ENCODE results near the gene MAP4K4. TPM values are rescaled to one million over a fixed set of nuclear protein-coding genes. Genes with fewer than 3 reads are reported as not detected.

MAP4K4 gene
- polyA plus RNA-seq, 2 donors = 19.6 to 24.1 TPM

DNA sequence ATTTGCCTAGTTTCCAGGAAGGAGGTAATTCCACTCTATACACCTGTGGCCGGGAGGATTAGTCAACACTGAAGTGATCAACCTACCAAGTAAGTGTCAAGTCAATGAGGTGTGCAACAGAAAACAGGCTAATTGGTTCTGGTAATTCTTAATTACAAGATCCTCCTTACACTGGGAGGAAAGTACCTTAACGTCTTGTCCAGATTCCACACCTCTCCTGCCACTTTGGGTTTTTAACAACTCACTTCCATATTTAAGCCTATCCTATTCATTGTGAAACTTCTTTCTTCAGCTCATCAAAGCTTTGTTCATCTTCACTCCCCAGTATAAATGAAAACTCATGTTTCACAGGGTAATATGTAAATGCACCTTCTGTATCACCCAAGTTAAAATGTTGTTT, 22.0 kb upstream of the MAP4K4 start:
- H3K9me3 ChIP-seq (ENCODE audit: control insufficient read depth in 2 of 2, insufficient read depth in 1 of 2, low read depth in 1 of 2, low read length in 1 of 2) = no peaks in the 10 kb centered on the region
- H3K27ac ChIP-seq (ENCODE audit: low read depth in 2 of 2, low read length in 1 of 2) = no peak overlapping the region
- H3K36me3 ChIP-seq (ENCODE audit: control insufficient read depth in 2 of 2, insufficient read depth in 2 of 2, low read length in 1 of 2) = no peaks in the 10 kb centered on the region
- H3K4me3 ChIP-seq (ENCODE audit: low read depth in 1 of 2, low read length in 2 of 2) = no peak overlapping the region
- WGBS, 2 donors = 59 to 71% methylated on average over 2 of the region's 2 CpGs
- H3K4me1 ChIP-seq (ENCODE audit: control insufficient read depth in 2 of 2, insufficient read depth in 2 of 2, low read length in 1 of 2) = no peaks in the 10 kb centered on the region
- no peaks in the 10 kb centered on the region for H3K27me3 ChIP-seq (ENCODE audit: control insufficient read depth in 1 of 2, insufficient read depth in 2 of 2, low read length in 2 of 2)

DNA sequence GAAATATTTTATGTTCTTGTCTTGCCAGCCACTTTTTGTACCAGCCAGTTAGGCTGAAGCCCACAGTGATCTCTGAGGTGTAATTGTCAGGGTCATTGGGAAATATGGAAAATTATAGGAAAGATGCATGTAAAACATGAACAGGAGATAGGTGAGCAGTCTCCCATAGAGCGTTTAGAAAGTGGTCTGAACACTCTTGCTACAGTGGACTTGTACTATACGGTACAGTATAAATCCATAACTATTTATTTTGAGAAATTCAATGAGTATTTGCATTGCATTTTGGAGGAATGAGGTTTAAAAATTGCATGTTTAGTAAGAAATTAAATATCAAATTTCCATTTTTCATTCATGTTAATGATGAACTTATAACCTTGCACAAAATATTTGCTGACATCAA, 20.8 kb upstream of the MAP4K4 start:
- no peak overlapping the region for H3K27ac ChIP-seq (ENCODE audit: low read depth in 2 of 2, low read length in 1 of 2)
- no peak overlapping the region for H3K4me3 ChIP-seq (ENCODE audit: low read depth in 1 of 2, low read length in 2 of 2)
- H3K36me3 ChIP-seq (ENCODE audit: control insufficient read depth in 2 of 2, insufficient read depth in 2 of 2, low read length in 1 of 2) = no peaks in the 10 kb centered on the region
- H3K4me1 ChIP-seq (ENCODE audit: control insufficient read depth in 2 of 2, insufficient read depth in 2 of 2, low read length in 1 of 2) = no peaks in the 10 kb centered on the region
- 93 to 97% methylated on average over 2 of the region's 2 CpGs for WGBS, 2 donors
- no peaks in the 10 kb centered on the region for H3K9me3 ChIP-seq (ENCODE audit: control insufficient read depth in 2 of 2, insufficient read depth in 1 of 2, low read depth in 1 of 2, low read length in 1 of 2)
- no peaks in the 10 kb centered on the region for H3K27me3 ChIP-seq (ENCODE audit: control insufficient read depth in 1 of 2, insufficient read depth in 2 of 2, low read length in 2 of 2)

DNA sequence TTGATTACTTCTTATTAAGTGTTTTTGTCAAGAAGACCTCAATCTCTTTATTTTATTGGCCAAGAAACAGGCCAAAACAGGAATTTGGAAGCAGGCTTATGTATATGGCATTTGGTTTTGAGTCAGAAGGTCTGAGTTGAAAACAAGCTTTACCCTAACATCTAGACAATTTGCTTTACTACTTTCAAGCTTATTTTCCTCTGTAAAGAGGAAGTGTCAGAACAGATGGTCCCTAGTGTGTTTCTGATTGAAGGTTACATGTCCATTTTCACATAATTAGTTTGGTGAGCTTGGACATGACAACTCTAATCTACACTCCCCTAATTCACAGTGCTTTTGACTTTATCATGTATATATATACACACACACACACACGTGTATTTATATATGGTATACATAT, 19.8 kb upstream of the MAP4K4 start:
- no peaks in the 10 kb centered on the region for H3K9me3 ChIP-seq (ENCODE audit: control insufficient read depth in 2 of 2, insufficient read depth in 1 of 2, low read depth in 1 of 2, low read length in 1 of 2)
- no peaks in the 10 kb centered on the region for H3K4me1 ChIP-seq (ENCODE audit: control insufficient read depth in 2 of 2, insufficient read depth in 2 of 2, low read length in 1 of 2)
- H3K4me3 ChIP-seq (ENCODE audit: low read depth in 1 of 2, low read length in 2 of 2) = no peak overlapping the region
- no peaks in the 10 kb centered on the region for H3K27me3 ChIP-seq (ENCODE audit: control insufficient read depth in 1 of 2, insufficient read depth in 2 of 2, low read length in 2 of 2)
- H3K36me3 ChIP-seq (ENCODE audit: control insufficient read depth in 2 of 2, insufficient read depth in 2 of 2, low read length in 1 of 2) = no peaks in the 10 kb centered on the region
- no peak overlapping the region for H3K27ac ChIP-seq (ENCODE audit: low read depth in 2 of 2, low read length in 1 of 2)
- WGBS, 2 donors = 36 to 41% methylated on average over 1 of the region's 1 CpG

DNA sequence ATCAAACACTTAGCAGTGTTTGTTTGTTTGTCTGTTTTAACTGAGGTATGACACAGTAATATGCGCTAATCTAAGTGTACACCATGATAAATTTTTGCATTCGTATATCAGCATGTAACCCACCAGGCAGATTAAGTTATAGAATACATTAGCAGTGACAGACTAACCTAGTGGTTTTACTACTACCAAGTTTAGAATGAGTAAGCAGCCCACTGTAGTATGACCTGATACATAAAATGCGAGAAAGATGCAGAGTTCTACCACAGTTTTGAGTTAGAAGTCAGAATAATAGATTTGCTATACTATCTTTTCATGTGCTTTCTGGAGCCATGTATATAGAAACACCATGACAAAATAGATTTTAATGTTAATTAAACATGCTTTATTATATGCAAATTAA, 19.1 kb upstream of the MAP4K4 start:
- Histone ChIP-seq H3K27ac (ENCODE audit: low read depth in 2 of 2, low read length in 1 of 2) (no peak overlapping the region), H3K4me1 (ENCODE audit: control insufficient read depth in 2 of 2, insufficient read depth in 2 of 2, low read length in 1 of 2) (no peaks in the 10 kb centered on the region), H3K36me3 (ENCODE audit: control insufficient read depth in 2 of 2, insufficient read depth in 2 of 2, low read length in 1 of 2) (no peaks in the 10 kb centered on the region), H3K27me3 (ENCODE audit: control insufficient read depth in 1 of 2, insufficient read depth in 2 of 2, low read length in 2 of 2) (no peaks in the 10 kb centered on the region), H3K4me3 (ENCODE audit: low read depth in 1 of 2, low read length in 2 of 2) (no peak overlapping the region), H3K9me3 (ENCODE audit: control insufficient read depth in 2 of 2, insufficient read depth in 1 of 2, low read depth in 1 of 2, low read length in 1 of 2) (no peaks in the 10 kb centered on the region)
- 97% methylated on average over 3 of the region's 3 CpGs for WGBS, 2 donors

DNA sequence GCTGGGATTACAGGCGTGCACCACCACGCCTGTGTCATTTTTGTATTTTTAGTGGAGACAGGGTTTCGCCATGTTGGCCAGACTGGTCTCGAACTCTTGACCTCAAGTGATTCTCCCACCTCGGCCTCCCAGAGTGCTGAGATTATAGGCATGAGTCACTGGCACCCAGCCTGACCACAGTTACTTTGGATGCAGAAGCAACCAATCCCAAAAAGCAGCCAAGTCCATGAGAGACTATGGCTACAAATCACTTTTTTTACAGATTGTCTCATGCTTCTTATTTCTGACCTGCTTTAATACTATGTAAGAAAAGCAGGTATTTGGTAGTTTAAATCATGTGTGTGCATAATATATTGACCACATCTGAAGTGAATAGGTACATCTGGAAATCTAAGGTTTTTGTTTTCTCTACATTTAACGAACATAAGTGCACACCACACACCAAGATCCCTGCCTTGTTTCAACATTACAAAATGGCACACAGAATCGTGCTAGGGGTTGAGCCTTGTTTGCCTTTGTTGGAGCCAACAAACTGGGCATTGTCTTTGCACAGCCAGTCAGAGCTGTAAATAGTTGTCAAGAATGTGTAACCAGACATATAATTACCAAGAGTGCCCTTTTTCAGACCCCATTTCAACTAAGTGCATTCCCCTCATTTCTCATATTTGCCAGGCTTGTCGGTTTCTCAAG, 18.3 kb upstream of the MAP4K4 start:
- H3K27ac ChIP-seq (ENCODE audit: low read depth in 2 of 2, low read length in 1 of 2) = no peak overlapping the region

DNA sequence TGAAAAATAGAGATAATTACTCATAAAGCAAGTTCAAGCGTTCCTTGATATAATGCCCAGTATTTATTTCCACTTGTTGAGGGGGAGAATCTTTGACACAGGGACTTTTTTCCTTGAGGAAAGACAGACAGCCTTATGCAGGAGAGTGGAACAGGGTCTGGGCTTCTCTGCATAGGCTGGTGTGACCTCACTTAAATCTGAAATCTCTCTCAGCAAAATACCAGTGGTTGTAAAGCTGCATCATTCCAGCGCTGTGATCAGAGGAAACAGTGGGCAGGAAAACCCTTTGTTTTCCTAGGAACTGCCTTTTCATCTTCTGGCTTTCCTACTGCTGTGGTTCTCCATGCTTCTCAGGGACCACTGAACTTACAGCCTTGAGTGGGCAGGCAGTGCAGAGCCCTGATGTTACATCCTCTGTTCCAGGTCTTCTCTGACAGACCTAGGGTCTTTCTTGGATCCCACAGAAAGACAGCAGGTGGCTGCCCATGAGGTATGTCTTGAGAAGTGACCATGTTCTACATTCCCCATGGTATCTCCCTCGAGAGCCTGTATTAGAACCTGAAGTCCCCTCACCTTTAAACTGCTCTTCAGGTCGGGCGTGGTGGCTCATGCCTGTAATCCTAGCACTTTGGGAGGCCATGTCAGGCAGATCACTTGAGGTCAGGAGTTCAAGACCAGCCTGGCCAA, 17.6 kb upstream of the MAP4K4 start:
- no peaks in the 10 kb centered on the region for H3K27me3 ChIP-seq (ENCODE audit: control insufficient read depth in 1 of 2, insufficient read depth in 2 of 2, low read length in 2 of 2)
- no peak overlapping the region for H3K4me3 ChIP-seq (ENCODE audit: low read depth in 1 of 2, low read length in 2 of 2)
- 86 to 92% methylated on average over 5 of the region's 5 CpGs for WGBS, 2 donors
- no peaks in the 10 kb centered on the region for H3K36me3 ChIP-seq (ENCODE audit: control insufficient read depth in 2 of 2, insufficient read depth in 2 of 2, low read length in 1 of 2)
- no peak overlapping the region for H3K27ac ChIP-seq (ENCODE audit: low read depth in 2 of 2, low read length in 1 of 2)
- no peaks in the 10 kb centered on the region for H3K4me1 ChIP-seq (ENCODE audit: control insufficient read depth in 2 of 2, insufficient read depth in 2 of 2, low read length in 1 of 2)
- no peaks in the 10 kb centered on the region for H3K9me3 ChIP-seq (ENCODE audit: control insufficient read depth in 2 of 2, insufficient read depth in 1 of 2, low read depth in 1 of 2, low read length in 1 of 2)

More for the DNA sequence above, 18.3 kb upstream of the MAP4K4 start:
- WGBS, 2 donors = 84 to 87% methylated on average over 8 of the region's 8 CpGs
- no peaks in the 10 kb centered on the region for H3K9me3 ChIP-seq (ENCODE audit: control insufficient read depth in 2 of 2, insufficient read depth in 1 of 2, low read depth in 1 of 2, low read length in 1 of 2)
- no peak overlapping the region for H3K4me3 ChIP-seq (ENCODE audit: low read depth in 1 of 2, low read length in 2 of 2)
- H3K27me3 ChIP-seq (ENCODE audit: control insufficient read depth in 1 of 2, insufficient read depth in 2 of 2, low read length in 2 of 2) = no peaks in the 10 kb centered on the region
- no peaks in the 10 kb centered on the region for H3K36me3 ChIP-seq (ENCODE audit: control insufficient read depth in 2 of 2, insufficient read depth in 2 of 2, low read length in 1 of 2)
- H3K4me1 ChIP-seq (ENCODE audit: control insufficient read depth in 2 of 2, insufficient read depth in 2 of 2, low read length in 1 of 2) = no peaks in the 10 kb centered on the region

DNA sequence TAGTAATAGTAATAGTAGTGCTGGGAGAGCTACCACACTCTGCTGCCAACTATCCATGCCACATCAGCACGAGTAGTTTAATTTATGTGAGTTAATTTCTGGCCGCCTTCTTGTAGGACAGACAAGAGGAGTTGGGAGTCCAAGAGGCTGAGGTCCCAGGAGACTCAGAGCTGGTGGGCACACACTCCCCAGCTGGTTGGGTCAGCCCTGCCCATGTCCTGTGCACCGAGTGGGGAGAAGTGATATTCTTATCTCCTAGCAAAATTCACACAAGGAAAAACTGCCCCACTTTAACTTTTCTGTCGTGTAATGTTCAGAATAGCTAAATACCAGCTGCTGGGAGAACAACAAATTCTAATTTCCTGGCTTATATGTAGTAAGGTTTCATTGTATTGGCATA, 15.2 kb upstream of the MAP4K4 start:
- H3K27ac ChIP-seq (ENCODE audit: low read depth in 2 of 2, low read length in 1 of 2) = no peak overlapping the region
- no peaks in the 10 kb centered on the region for H3K9me3 ChIP-seq (ENCODE audit: control insufficient read depth in 2 of 2, insufficient read depth in 1 of 2, low read depth in 1 of 2, low read length in 1 of 2)
- H3K4me3 ChIP-seq (ENCODE audit: low read depth in 1 of 2, low read length in 2 of 2) = no peak overlapping the region
- H3K27me3 ChIP-seq (ENCODE audit: control insufficient read depth in 1 of 2, insufficient read depth in 2 of 2, low read length in 2 of 2) = no peaks in the 10 kb centered on the region
- no peaks in the 10 kb centered on the region for H3K36me3 ChIP-seq (ENCODE audit: control insufficient read depth in 2 of 2, insufficient read depth in 2 of 2, low read length in 1 of 2)
- H3K4me1 ChIP-seq (ENCODE audit: control insufficient read depth in 2 of 2, insufficient read depth in 2 of 2, low read length in 1 of 2) = no peaks in the 10 kb centered on the region
- 71 to 75% methylated on average over 4 of the region's 4 CpGs for WGBS, 2 donors

DNA sequence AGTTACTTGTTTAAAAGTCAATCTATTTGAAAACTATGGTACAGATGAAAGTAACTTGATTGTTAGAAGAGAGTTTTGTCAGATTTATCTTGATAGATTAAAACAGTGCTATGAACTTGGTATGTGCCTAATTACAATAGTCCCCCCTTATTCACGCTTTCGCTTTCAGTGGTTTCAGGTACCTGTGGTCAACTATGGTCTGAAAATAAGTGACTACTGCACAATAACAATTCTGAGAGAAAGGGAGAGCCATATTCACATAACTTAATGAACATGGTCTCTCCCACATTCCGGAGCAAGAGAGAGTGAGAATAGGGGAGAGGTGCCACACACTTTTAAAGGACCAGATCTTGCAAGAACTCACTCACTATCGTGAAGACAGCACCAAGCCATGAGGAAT, 13.2 kb upstream of the MAP4K4 start:
- Histone ChIP-seq H3K9me3 (ENCODE audit: control insufficient read depth in 2 of 2, insufficient read depth in 1 of 2, low read depth in 1 of 2, low read length in 1 of 2) (no peaks in the 10 kb centered on the region), H3K4me3 (ENCODE audit: low read depth in 1 of 2, low read length in 2 of 2) (no peak overlapping the region), H3K4me1 (ENCODE audit: control insufficient read depth in 2 of 2, insufficient read depth in 2 of 2, low read length in 1 of 2) (no peaks in the 10 kb centered on the region), H3K27ac (ENCODE audit: low read depth in 2 of 2, low read length in 1 of 2) (no peak overlapping the region), H3K27me3 (ENCODE audit: control insufficient read depth in 1 of 2, insufficient read depth in 2 of 2, low read length in 2 of 2) (no peaks in the 10 kb centered on the region), H3K36me3 (ENCODE audit: control insufficient read depth in 2 of 2, insufficient read depth in 2 of 2, low read length in 1 of 2) (no peaks in the 10 kb centered on the region)
- 74 to 76% methylated on average over 4 of the region's 4 CpGs for WGBS, 2 donors

DNA sequence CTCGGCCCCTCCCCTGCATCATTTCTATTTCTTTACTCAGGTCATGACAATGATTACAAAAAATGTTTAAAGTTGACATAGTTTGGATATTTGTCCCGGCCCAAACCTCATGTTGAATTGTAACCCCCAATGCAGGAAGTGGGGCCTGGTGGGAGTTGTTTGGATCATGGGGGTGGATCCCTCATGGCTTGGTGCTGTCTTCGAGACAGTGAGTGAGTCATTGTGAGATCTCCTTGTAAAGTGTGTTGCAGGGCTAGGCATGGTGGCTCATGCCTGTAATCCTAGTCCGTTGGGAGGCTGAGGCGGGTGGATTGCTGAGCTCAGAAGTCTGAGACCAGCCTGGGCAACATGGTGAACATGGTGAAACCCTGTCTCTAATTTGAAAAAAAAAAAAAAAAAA, 9.2 kb upstream of the MAP4K4 start:
- Histone ChIP-seq H3K9me3 (ENCODE audit: control insufficient read depth in 2 of 2, insufficient read depth in 1 of 2, low read depth in 1 of 2, low read length in 1 of 2) (no peaks in the 10 kb centered on the region), H3K4me3 (ENCODE audit: low read depth in 1 of 2, low read length in 2 of 2) (no peak overlapping the region), H3K27ac (ENCODE audit: low read depth in 2 of 2, low read length in 1 of 2) (no peak overlapping the region), H3K4me1 (ENCODE audit: control insufficient read depth in 2 of 2, insufficient read depth in 2 of 2, low read length in 1 of 2) (no peaks in the 10 kb centered on the region), H3K36me3 (ENCODE audit: control insufficient read depth in 2 of 2, insufficient read depth in 2 of 2, low read length in 1 of 2) (no peaks in the 10 kb centered on the region), H3K27me3 (ENCODE audit: control insufficient read depth in 1 of 2, insufficient read depth in 2 of 2, low read length in 2 of 2) (no peaks in the 10 kb centered on the region)
- WGBS, 2 donors = 84 to 85% methylated on average over 5 of the region's 5 CpGs

All from esophagus (tissue), 2 donors.